ENCODE results near the gene ZMIZ1.

GRCh38 chr10:79191951-79192676 lies 123.3 kb downstream of the ZMIZ1 start:
- TF ChIP-seq, protein P1, sequence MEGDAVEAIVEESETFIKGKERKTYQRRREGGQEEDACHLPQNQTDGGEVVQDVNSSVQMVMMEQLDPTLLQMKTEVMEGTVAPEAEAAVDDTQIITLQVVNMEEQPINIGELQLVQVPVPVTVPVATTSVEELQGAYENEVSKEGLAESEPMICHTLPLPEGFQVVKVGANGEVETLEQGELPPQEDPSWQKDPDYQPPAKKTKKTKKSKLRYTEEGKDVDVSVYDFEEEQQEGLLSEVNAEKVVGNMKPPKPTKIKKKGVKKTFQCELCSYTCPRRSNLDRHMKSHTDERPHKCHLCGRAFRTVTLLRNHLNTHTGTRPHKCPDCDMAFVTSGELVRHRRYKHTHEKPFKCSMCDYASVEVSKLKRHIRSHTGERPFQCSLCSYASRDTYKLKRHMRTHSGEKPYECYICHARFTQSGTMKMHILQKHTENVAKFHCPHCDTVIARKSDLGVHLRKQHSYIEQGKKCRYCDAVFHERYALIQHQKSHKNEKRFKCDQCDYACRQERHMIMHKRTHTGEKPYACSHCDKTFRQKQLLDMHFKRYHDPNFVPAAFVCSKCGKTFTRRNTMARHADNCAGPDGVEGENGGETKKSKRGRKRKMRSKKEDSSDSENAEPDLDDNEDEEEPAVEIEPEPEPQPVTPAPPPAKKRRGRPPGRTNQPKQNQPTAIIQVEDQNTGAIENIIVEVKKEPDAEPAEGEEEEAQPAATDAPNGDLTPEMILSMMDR (IDR thresholded peaks at IDR 0.05): no peak
- TF ChIP-seq, protein P2, sequence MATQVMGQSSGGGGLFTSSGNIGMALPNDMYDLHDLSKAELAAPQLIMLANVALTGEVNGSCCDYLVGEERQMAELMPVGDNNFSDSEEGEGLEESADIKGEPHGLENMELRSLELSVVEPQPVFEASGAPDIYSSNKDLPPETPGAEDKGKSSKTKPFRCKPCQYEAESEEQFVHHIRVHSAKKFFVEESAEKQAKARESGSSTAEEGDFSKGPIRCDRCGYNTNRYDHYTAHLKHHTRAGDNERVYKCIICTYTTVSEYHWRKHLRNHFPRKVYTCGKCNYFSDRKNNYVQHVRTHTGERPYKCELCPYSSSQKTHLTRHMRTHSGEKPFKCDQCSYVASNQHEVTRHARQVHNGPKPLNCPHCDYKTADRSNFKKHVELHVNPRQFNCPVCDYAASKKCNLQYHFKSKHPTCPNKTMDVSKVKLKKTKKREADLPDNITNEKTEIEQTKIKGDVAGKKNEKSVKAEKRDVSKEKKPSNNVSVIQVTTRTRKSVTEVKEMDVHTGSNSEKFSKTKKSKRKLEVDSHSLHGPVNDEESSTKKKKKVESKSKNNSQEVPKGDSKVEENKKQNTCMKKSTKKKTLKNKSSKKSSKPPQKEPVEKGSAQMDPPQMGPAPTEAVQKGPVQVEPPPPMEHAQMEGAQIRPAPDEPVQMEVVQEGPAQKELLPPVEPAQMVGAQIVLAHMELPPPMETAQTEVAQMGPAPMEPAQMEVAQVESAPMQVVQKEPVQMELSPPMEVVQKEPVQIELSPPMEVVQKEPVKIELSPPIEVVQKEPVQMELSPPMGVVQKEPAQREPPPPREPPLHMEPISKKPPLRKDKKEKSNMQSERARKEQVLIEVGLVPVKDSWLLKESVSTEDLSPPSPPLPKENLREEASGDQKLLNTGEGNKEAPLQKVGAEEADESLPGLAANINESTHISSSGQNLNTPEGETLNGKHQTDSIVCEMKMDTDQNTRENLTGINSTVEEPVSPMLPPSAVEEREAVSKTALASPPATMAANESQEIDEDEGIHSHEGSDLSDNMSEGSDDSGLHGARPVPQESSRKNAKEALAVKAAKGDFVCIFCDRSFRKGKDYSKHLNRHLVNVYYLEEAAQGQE (IDR thresholded peaks at IDR 0.05; ENCODE audit: insufficient read depth in 1 of 2, low read depth in 2 of 2, low read length in 1 of 2): no peak
